Loucy (cell line): Measurements from ENCODE around the gene CHKB.

ENCODE experiments used
- EZH2phosphoT487 ChIP-seq: fragments of 200-600 bp; IDR thresholded peaks from 2 replicates; pipeline ENCODE4 v1.6.1; 2018; ENCODE audit warnings: antibody characterized with exemption, mild to moderate bottlenecking, moderate library complexity, borderline replicate concordance
- TF ChIP-seq, protein P1 (sequence below): fragments of 200-600 bp; sonication (generic); conservative IDR thresholded peaks from 2 replicates; pipeline ENCODE4 v1.5.1; 2014; ENCODE audit warnings: mild to moderate bottlenecking, antibody characterized with exemption, low read length

DNA sequence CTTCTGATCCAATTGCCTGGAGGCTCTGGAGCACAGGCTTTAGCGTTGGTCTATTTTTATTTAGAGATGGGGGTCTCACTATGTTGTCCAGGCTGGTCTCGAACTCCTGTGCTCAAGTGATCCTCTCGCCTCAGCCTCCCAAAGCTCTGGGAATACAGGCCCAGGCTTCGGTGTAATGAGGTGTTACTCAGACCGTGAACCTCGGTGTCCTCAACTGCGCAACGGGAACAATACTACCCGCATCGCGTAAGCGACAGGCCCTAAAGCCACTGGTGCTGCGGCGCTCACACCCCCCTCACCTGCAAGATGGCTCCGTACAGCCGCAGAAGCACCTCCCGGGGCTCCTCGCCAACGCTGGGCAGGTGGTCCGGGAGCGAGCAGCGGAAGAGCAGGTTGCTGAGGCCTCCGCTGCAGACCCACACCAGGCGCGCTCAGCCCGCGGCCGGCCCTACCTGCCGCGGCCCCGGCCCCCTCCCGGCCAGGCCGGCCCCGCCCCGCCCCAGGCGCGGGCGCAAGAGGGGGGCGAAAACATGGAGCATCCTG, 628 bp downstream of the CHKB start:
- TF ChIP-seq EZH2phosphoT487 = no peak
- TF ChIP-seq, protein P1, sequence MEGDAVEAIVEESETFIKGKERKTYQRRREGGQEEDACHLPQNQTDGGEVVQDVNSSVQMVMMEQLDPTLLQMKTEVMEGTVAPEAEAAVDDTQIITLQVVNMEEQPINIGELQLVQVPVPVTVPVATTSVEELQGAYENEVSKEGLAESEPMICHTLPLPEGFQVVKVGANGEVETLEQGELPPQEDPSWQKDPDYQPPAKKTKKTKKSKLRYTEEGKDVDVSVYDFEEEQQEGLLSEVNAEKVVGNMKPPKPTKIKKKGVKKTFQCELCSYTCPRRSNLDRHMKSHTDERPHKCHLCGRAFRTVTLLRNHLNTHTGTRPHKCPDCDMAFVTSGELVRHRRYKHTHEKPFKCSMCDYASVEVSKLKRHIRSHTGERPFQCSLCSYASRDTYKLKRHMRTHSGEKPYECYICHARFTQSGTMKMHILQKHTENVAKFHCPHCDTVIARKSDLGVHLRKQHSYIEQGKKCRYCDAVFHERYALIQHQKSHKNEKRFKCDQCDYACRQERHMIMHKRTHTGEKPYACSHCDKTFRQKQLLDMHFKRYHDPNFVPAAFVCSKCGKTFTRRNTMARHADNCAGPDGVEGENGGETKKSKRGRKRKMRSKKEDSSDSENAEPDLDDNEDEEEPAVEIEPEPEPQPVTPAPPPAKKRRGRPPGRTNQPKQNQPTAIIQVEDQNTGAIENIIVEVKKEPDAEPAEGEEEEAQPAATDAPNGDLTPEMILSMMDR = no peak
